Measurements from ENCODE around the gene MRPS6.

The MRPS6 gene

GRCh38 chr21:34179204-34179935, 106.0 kb downstream of the MRPS6 start:
- TF ChIP-seq POU2F2 (IDR thresholded peaks at IDR 0.05; ENCODE audit: low read depth, low read length), result no peak
- no peak for TF ChIP-seq PAX5 (IDR thresholded peaks at IDR 0.05; ENCODE audit: insufficient read depth, low read length, severe bottlenecking)
- no peak for TF ChIP-seq POLR2AphosphoS5 (IDR thresholded peaks at IDR 0.05; ENCODE audit: low read depth, low read length)
- no peak for TF ChIP-seq SPI1 (IDR thresholded peaks at IDR 0.05; ENCODE audit: low read depth, low read length)
- TF ChIP-seq TAF1 (IDR thresholded peaks at IDR 0.05; ENCODE audit: low read depth, low read length), result no peak
- no peak for TF ChIP-seq POLR2A (IDR thresholded peaks at IDR 0.05; ENCODE audit: low read depth, low read length)
- FAIRE-seq, result no peak
- no peak for DNase-seq (ENCODE audit: insufficient read length, low spot score)

GRCh38 chr21:34180407-34180806, 107.0 kb downstream of the MRPS6 start:
- no peak for FAIRE-seq
- TF ChIP-seq POLR2A (IDR thresholded peaks at IDR 0.05; ENCODE audit: low read depth, low read length), result no peak
- TF ChIP-seq POU2F2 (IDR thresholded peaks at IDR 0.05; ENCODE audit: low read depth, low read length), result no peak
- TF ChIP-seq PAX5 (IDR thresholded peaks at IDR 0.05; ENCODE audit: insufficient read depth, low read length, severe bottlenecking), result no peak
- no peak for TF ChIP-seq POLR2AphosphoS5 (IDR thresholded peaks at IDR 0.05; ENCODE audit: low read depth, low read length)
- TF ChIP-seq SPI1 (IDR thresholded peaks at IDR 0.05; ENCODE audit: low read depth, low read length), result no peak
- no peak for TF ChIP-seq TAF1 (IDR thresholded peaks at IDR 0.05; ENCODE audit: low read depth, low read length)
- no peak for DNase-seq (ENCODE audit: insufficient read length, low spot score)

GRCh38 chr21:34180826-34181359, 107.5 kb downstream of the MRPS6 start:
- FAIRE-seq, result no peak
- TF ChIP-seq PAX5 (IDR thresholded peaks at IDR 0.05; ENCODE audit: insufficient read depth, low read length, severe bottlenecking) (no peak), TAF1 (IDR thresholded peaks at IDR 0.05; ENCODE audit: low read depth, low read length) (no peak), POLR2A (IDR thresholded peaks at IDR 0.05; ENCODE audit: low read depth, low read length) (no peak), POLR2AphosphoS5 (IDR thresholded peaks at IDR 0.05; ENCODE audit: low read depth, low read length) (no peak), POU2F2 (IDR thresholded peaks at IDR 0.05; ENCODE audit: low read depth, low read length) (no peak), SPI1 (IDR thresholded peaks at IDR 0.05; ENCODE audit: low read depth, low read length) (no peak)
- no peak for DNase-seq (ENCODE audit: insufficient read length, low spot score)

DNA sequence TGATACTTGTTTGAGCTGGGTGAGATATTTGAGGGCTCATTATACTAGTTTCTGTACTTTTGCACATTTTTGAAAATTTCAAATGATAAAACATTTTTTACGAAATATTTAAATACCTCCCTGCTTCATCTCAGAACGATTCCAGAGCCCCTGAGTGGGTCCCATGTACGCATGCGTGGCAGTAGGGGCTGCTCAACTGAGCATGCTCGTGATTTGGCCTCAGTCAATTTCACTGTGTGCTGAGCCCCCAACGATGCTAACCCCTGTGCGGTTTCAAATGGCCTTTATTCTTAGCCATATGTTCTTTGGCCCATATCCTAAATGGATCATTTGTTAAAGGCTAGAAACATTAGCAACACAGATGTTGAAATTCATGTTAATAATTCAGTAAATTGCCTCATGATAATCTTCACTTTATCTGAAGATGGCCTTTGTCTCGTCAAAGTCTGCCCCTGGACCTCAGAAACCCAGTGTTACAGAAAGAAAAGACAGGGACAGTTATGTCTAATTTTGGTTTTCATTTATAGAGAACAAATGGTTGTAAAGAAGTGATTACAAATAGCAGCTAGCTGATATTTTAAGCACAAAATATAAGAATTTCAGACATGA, 108.2 kb downstream of the MRPS6 start:
- no peak for FAIRE-seq
- TF ChIP-seq POLR2A (IDR thresholded peaks at IDR 0.05; ENCODE audit: low read depth, low read length) (no peak), TAF1 (IDR thresholded peaks at IDR 0.05; ENCODE audit: low read depth, low read length) (no peak), POLR2AphosphoS5 (IDR thresholded peaks at IDR 0.05; ENCODE audit: low read depth, low read length) (no peak), POU2F2 (IDR thresholded peaks at IDR 0.05; ENCODE audit: low read depth, low read length) (no peak), PAX5 (IDR thresholded peaks at IDR 0.05; ENCODE audit: insufficient read depth, low read length, severe bottlenecking) (no peak), SPI1 (IDR thresholded peaks at IDR 0.05; ENCODE audit: low read depth, low read length) (no peak)

DNA sequence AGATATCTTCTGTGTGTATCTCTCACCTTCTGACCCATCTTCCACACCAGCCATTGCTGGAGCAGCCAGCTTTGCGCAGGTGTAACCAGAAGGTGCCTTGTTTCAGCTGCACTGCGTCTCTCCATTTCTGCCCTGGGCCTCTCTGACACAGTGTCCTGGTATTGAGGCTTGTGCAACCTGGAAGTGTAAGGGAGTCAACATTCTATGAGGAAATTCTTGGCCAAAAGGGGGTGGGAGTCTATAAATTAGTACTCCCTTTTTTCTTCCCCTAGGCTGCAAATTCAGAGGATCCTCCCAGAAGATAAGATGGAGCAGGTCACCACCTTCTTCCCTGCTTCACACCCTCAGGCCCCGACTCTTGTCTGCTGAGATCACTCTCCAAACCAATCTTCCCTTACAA, 109.1 kb downstream of the MRPS6 start:
- no peak for FAIRE-seq
- no peak for TF ChIP-seq SPI1 (IDR thresholded peaks at IDR 0.05; ENCODE audit: low read depth, low read length)
- no peak for DNase-seq (ENCODE audit: insufficient read length, low spot score)

More for the DNA sequence above, 108.2 kb downstream of the MRPS6 start:
- DNase-seq (ENCODE audit: insufficient read length, low spot score), result no peak

DNA sequence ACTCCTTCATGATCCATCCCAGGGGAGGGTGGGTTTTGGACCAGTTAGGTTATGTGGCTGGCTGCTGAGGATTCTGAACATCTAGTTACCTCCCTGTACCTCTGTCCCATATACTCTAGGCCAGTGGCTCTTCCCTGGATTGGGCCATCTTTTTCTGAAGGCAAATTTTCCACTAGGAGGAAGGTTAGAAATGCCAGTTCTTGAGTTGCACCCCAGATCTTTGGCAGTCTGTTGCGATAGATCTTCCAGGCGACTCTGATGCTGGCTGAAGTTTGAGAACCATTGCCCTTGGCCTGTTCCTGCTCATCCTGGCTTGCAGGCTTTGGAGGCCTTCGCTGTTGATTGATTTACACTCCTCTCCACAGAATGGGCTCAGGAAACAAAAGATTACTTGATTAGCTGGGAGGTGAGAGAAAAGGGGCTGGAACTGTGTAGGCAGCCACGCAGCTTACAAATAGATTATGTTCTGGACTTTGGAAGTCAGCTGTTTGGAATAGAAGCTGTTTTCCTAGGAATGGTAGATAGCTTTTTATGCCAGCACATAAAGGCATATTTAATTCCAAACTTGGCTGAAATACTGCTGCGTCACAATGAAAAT, 110.1 kb downstream of the MRPS6 start:
- TF ChIP-seq SPI1 (IDR thresholded peaks at IDR 0.05; ENCODE audit: low read depth, low read length), result no peak
- TF ChIP-seq TAF1 (IDR thresholded peaks at IDR 0.05; ENCODE audit: low read depth, low read length), result no peak
- TF ChIP-seq PAX5 (IDR thresholded peaks at IDR 0.05; ENCODE audit: insufficient read depth, low read length, severe bottlenecking), result no peak
- no peak for TF ChIP-seq POLR2AphosphoS5 (IDR thresholded peaks at IDR 0.05; ENCODE audit: low read depth, low read length)
- TF ChIP-seq POLR2A (IDR thresholded peaks at IDR 0.05; ENCODE audit: low read depth, low read length), result no peak
- no peak for TF ChIP-seq POU2F2 (IDR thresholded peaks at IDR 0.05; ENCODE audit: low read depth, low read length)
- DNase-seq (ENCODE audit: insufficient read length, low spot score), result no peak
- no peak for FAIRE-seq

DNA sequence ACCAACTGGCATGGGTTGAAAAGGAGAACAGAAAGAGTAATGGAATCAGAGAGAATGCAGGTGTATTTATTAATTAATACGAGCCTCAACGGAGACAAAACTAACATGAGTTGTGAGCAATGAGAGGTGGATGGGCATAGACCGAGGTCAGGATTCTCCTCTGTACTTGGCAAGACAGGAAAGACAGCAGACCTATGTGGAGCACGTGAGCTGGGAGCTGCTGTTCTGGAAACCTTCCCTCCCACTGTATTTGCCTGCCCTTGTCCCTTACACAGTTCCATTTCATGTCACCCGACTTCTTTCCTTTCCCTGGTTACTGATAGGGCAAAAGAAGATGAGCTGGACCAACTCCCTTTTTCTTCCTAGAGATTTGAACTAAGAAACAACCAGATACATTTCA, 110.9 kb downstream of the MRPS6 start:
- no peak for TF ChIP-seq POU2F2 (IDR thresholded peaks at IDR 0.05; ENCODE audit: low read depth, low read length)
- TF ChIP-seq PAX5 (IDR thresholded peaks at IDR 0.05; ENCODE audit: insufficient read depth, low read length, severe bottlenecking), result no peak
- TF ChIP-seq POLR2AphosphoS5 (IDR thresholded peaks at IDR 0.05; ENCODE audit: low read depth, low read length), result no peak
- no peak for TF ChIP-seq TAF1 (IDR thresholded peaks at IDR 0.05; ENCODE audit: low read depth, low read length)
- no peak for TF ChIP-seq SPI1 (IDR thresholded peaks at IDR 0.05; ENCODE audit: low read depth, low read length)
- TF ChIP-seq POLR2A (IDR thresholded peaks at IDR 0.05; ENCODE audit: low read depth, low read length), result no peak
- FAIRE-seq, result no peak

GRCh38 chr21:34185026-34185750, 111.8 kb downstream of the MRPS6 start:
- no peak for TF ChIP-seq POU2F2 (IDR thresholded peaks at IDR 0.05; ENCODE audit: low read depth, low read length)
- TF ChIP-seq TAF1 (IDR thresholded peaks at IDR 0.05; ENCODE audit: low read depth, low read length), result no peak
- no peak for TF ChIP-seq SPI1 (IDR thresholded peaks at IDR 0.05; ENCODE audit: low read depth, low read length)
- no peak for TF ChIP-seq POLR2A (IDR thresholded peaks at IDR 0.05; ENCODE audit: low read depth, low read length)
- no peak for TF ChIP-seq POLR2AphosphoS5 (IDR thresholded peaks at IDR 0.05; ENCODE audit: low read depth, low read length)
- TF ChIP-seq PAX5 (IDR thresholded peaks at IDR 0.05; ENCODE audit: insufficient read depth, low read length, severe bottlenecking), result no peak
- FAIRE-seq, result no peak
- DNase-seq (ENCODE audit: insufficient read length, low spot score), result no peak

More for the DNA sequence above, 110.9 kb downstream of the MRPS6 start:
- DNase-seq (ENCODE audit: insufficient read length, low spot score), result no peak
